ENCODE data around the gene GRID1.
"Not testable (repeated sequence)": the region's sequence is repeated elsewhere in the genome, so short reads cannot be mapped to it uniquely, and the experiment has no call there.

The GRID1 gene

DNA sequence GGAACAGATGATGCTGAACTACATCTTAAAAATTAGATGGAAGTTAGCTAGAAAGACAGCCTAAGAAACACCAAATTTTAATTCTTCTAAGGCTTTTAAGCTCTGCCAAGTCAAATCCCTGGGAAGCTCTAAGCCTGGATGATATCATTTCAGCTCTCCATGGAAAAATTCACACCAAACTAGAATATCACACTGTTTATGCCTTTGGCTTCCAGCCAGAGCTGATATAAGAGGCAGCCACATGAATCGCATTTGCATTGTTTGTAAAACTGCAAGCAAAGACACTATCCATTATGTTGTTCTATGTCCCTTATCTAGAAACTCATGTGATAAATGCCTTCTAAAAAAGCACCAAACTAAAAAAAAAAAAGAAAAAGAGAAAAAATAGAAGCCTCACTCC, 430.4 kb downstream of the GRID1 start:
- TF ChIP-seq CTCF (IDR thresholded peaks at IDR 0.05; ENCODE audit: low read length, missing control alignments), result no peak
- DNase-seq (ENCODE audit: low read depth), result no peak
- no peak overlapping the region for H3K4me3 ChIP-seq (replicated peaks; ENCODE audit: low read depth, low read length)

- H3K4me3 ChIP-seq (replicated peaks; ENCODE audit: low read depth, low read length), result no peak overlapping the region
- no peak for DNase-seq (ENCODE audit: low read depth)
- no peak for TF ChIP-seq CTCF (IDR thresholded peaks at IDR 0.05; ENCODE audit: low read length, missing control alignments)
Observed at GRCh38 chr10:85934586-85934985, 432.0 kb downstream of the GRID1 start.

GRCh38 chr10:85929993-85930392, 436.6 kb downstream of the GRID1 start:
- not testable (repeated sequence) for H3K4me3 ChIP-seq (replicated peaks; ENCODE audit: low read depth, low read length); DNase-seq (ENCODE audit: low read depth)

DNA sequence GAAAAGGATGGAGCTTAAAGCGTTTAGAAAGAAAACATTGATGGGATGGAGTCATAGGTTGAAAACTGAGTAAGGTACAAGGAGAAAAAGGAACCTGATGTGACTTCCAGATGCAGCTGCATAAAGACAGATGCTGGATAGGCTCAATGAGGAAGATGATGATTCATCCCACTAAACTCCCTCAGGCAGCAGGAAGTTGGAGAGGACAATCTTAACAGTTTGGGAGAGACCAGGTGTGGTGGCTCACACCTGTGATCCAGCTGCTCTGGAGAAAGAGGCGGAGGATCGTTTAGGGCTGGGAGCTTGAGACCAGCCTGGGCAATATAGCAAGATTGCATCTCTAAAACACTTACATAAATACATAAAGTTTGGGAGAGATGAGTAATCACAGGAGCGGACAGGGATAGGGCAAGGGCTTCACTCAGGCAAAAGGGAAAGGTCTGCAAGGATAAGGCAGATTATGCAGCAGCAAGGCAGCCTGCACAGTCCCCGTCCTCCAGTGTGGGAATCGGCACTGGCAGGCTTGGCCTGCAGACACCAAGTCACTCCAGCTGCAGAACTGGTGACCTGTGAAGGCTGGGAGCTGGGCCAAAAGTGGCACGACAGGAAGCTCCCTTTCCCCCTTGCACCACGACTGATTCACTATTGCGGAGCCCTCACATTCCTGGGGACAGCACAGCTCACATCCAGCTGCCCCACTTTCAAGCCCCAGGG, 438.5 kb downstream of the GRID1 start:
- no peak overlapping the region for H3K4me3 ChIP-seq (replicated peaks; ENCODE audit: low read depth, low read length)
- no peak for TF ChIP-seq CTCF (IDR thresholded peaks at IDR 0.05; ENCODE audit: low read length, missing control alignments)
- no peak for DNase-seq (ENCODE audit: low read depth)

- H3K4me3 ChIP-seq (replicated peaks; ENCODE audit: low read depth, low read length), result no peak overlapping the region
- TF ChIP-seq CTCF (IDR thresholded peaks at IDR 0.05; ENCODE audit: low read length, missing control alignments), result no peak
- DNase-seq (ENCODE audit: low read depth), result no peak
Observed at GRCh38 chr10:85926986-85927385, 439.6 kb downstream of the GRID1 start.

DNA sequence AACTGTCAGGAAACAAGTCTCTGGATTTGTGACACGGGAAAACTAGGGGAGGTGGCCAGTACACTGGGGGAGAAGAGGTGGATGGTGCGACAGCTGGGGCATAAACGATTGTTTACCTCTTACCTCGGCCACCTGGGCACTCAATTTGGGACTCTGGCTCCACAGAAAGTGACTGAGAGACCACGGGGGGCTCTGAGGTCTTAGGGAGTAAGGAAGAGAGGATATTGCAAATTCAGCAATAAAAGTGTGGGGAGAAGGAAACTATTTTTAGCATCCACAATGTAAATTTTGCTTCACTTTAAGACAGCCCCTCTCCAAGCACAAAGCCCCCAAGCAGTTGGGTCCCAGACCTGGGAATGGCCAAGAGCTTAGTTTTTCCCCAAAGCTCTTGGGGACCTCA, 440.5 kb downstream of the GRID1 start:
- no peak overlapping the region for H3K4me3 ChIP-seq (replicated peaks; ENCODE audit: low read depth, low read length)
- no peak for TF ChIP-seq CTCF (IDR thresholded peaks at IDR 0.05; ENCODE audit: low read length, missing control alignments)
- no peak for DNase-seq (ENCODE audit: low read depth)

GRCh38 chr10:85925201-85925750, 441.3 kb downstream of the GRID1 start:
- no peak overlapping the region for H3K4me3 ChIP-seq (replicated peaks; ENCODE audit: low read depth, low read length)
- TF ChIP-seq CTCF (IDR thresholded peaks at IDR 0.05; ENCODE audit: low read length, missing control alignments), result no peak
- DNase-seq (ENCODE audit: low read depth), result no peak

Data from fibroblast of pulmonary artery (primary cell).